Skeletal muscle satellite cell (primary cell): ENCODE results near the gene DTNBP1.

Source experiments
- H3K27me3 ChIP-seq: 2 replicates; pipeline ENCODE4 v1.7.0; 2013; ENCODE audit warnings: low read length; ENCODE audit not compliant: control insufficient read depth, insufficient read depth
- H3K36me3 ChIP-seq: 2 replicates; pipeline ENCODE4 v1.7.0; 2013; ENCODE audit warnings: mild to moderate bottlenecking, control low read depth, low read length; ENCODE audit not compliant: insufficient read depth
- H3K4me1 ChIP-seq: 2 replicates; pipeline ENCODE4 v1.7.0; 2013; ENCODE audit warnings: low read length; ENCODE audit not compliant: control insufficient read depth, insufficient read depth
- H3K4me2 ChIP-seq: 2 replicates; pipeline ENCODE4 v1.7.0; 2013; ENCODE audit warnings: mild to moderate bottlenecking, low read length
- H3K4me3 ChIP-seq: 2 replicates; pipeline ENCODE4 v1.7.0; 2013; ENCODE audit warnings: low read length
- H3K9ac ChIP-seq: 2 replicates; pipeline ENCODE4 v1.7.0; 2013; ENCODE audit warnings: mild to moderate bottlenecking, low read depth, low read length, moderate library complexity
- H3K9me3 ChIP-seq: replicated peaks from 2 replicates; pipeline ENCODE4 v1.7.0; 2013; ENCODE audit warnings: mild to moderate bottlenecking, control low read depth, low read length

DTNBP1 gene

DNA sequence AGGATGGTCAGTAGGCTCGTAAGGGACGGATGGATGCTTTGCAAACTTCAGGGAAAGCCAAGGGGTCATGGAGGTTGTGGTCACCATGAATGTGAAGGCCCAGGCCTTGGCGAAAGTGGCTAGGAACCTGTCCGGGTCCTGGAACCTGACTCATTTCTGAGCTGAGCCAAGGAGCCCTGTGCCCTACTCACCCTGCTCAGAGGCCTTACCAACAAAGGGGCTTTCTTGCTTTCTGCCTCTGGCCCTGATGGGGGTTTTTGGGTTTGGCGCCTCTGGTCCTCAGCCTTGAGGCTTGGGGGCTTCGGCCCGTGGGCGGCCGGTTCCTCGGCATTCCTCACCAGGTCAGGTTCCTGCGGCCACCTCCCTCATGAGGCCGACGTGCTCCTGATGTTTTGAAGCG is 155.1 kb downstream of the DTNBP1 start:
- Histone ChIP-seq H3K9ac (no peak overlapping the region), H3K27me3 (no peaks in the 10 kb centered on the region), H3K36me3 (peaks cover 34% of the 10 kb centered on the region), H3K4me2 (no peak overlapping the region), H3K4me3 (no peak overlapping the region), H3K4me1 (peaks cover 21% of the 10 kb centered on the region), H3K9me3 (no peaks in the 10 kb centered on the region)

DNA sequence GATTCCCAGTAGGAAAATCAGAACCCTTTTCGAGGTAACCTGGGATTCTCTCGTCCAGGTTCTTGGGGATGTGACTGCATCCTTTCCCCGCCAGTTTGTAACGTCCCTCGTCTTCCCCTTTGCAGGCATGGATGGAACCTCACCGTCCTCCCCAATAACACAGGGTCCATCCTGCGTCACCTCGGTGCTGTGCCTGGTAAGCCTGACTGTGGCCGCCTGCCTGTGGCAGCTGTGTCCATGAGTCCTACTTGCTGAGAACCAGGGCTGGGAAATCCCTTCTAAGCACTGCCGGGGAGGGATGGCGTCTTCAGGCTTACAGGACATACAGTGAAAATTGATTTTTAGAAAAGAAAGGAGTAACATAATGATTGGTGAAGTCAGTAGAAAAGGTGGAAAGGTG is 155.6 kb downstream of the DTNBP1 start:
- Histone ChIP-seq H3K9ac (no peak overlapping the region), H3K36me3 (peaks cover 29% of the 10 kb centered on the region), H3K4me2 (no peak overlapping the region), H3K4me1 (peaks cover 22% of the 10 kb centered on the region), H3K9me3 (no peaks in the 10 kb centered on the region), H3K4me3 (no peak overlapping the region), H3K27me3 (no peaks in the 10 kb centered on the region)

DNA sequence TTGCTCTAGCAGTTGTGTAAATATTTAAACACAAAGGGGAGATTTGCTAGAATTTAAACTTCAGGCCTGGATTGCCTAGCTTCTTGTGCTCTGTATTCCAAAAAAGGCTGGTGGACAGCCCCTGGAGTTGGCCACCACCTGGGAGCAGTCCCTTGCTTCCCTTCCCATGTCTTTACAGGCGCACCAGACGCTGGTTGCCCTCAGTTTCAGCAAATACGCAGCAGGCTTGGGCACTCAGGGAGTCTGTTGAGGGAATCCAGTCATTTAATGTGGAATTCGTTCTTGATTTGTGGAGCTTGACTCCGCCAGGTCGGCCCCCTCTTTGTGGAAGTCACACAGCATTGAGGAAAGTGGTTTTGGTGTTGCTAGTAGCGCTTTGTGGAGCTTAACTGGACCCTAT is 156.8 kb downstream of the DTNBP1 start:
- no peaks in the 10 kb centered on the region for H3K9me3 ChIP-seq
- peaks cover 32% of the 10 kb centered on the region for H3K4me1 ChIP-seq
- H3K4me2 ChIP-seq, result no peak overlapping the region
- H3K4me3 ChIP-seq, result no peak overlapping the region
- peaks cover 26% of the 10 kb centered on the region for H3K36me3 ChIP-seq
- no peaks in the 10 kb centered on the region for H3K27me3 ChIP-seq
- H3K9ac ChIP-seq, result no peak overlapping the region

DNA sequence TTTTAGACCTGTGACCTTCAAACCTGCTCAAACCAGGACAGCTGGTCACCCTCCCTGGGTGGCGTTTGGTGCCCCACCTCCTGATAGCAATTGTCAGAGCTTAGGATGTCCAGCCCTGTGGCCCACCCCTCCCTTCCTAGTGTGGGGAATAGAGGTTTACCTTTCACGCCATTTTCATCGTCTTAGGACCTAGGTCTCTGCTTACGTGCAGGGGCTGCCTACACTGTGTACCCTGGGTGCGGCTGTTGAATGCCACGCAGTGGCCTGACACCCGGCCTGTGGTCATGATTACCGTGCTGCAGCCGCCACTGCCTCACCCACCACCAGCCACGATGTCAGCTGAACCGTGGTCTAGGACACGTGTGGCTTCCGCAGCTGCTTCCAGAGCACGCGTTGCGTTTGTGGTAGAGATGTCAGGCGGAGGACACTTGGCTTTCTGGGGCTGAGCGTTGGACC is 157.3 kb downstream of the DTNBP1 start:
- Histone ChIP-seq H3K9me3 (no peaks in the 10 kb centered on the region), H3K4me1 (peaks cover 32% of the 10 kb centered on the region), H3K9ac (peak overlapping the region; percentile 66), H3K4me2 (peak overlapping the region; percentile 78), H3K27me3 (no peaks in the 10 kb centered on the region), H3K4me3 (peak overlapping the region; percentile 54), H3K36me3 (peaks cover 26% of the 10 kb centered on the region)

DNA sequence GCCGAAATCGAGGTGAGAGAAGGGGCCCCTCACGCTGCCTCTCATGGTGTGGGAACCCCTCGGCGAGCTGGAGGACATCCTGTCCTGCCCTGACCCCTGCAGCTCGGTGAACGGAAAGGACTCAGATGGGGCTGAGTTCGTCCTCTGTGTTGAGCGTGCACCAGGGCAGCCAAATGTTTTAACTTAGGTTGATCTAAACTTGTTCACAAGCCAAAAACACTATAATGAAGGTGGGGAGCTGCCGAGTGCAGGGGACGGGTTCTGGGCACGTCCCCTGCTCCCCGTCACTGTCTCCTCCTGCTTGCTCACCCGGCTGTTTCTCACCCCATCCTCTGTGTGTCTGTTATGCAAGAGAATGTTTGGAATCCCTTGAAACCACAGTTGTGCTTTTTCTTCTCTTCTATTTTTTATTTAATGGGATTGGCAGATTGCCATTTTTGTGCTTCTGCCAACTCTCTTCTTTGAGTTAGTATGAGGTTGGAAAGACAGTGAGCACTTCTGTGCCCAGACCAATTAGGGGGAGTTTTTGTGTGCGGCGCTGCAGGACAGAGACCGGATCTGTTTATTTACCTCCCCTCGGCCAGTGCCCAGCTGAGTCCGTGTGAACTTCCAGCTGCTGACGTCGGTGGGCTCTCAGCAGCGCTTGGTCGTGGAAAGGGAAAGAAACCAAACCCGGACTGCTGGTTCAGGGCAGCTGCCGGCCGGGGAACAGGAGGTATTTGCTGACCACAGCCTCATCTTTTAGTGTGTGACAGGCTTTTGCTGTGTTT is 158.1 kb downstream of the DTNBP1 start:
- Histone ChIP-seq H3K9ac (peak overlapping the region; percentile 66), H3K4me2 (peak overlapping the region; percentile 78), H3K36me3 (peaks cover 26% of the 10 kb centered on the region), H3K4me1 (peaks cover 32% of the 10 kb centered on the region), H3K27me3 (no peaks in the 10 kb centered on the region), H3K9me3 (no peaks in the 10 kb centered on the region), H3K4me3 (peak overlapping the region; percentile 54)

DNA sequence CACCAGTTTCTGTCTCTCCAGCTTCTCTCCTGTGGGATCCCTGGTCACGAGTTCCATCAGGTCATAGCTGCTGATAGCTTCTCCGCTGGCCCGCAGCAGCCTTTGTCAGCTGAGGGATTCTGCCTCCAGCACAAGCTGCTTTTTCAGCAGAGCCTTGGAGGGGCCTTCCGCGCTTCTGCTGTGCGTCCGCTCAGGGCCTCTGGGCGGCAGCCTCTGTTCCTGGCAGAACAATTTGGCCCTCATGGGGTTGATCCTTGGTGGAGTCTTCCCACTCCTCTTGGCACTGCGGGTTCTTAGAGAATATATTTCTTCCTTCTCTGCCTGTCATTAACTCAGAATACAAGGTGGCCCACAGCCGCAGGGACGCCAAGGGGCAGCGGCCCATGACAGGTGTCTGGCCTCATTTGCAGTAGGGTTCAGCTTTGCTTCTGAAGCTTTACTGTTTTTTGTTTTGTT is 158.8 kb downstream of the DTNBP1 start:
- H3K36me3 ChIP-seq, result peaks cover 26% of the 10 kb centered on the region
- H3K4me1 ChIP-seq, result peaks cover 32% of the 10 kb centered on the region
- peak overlapping the region; percentile 78 for H3K4me2 ChIP-seq
- no peaks in the 10 kb centered on the region for H3K27me3 ChIP-seq
- H3K9ac ChIP-seq, result peak overlapping the region; percentile 66
- no peaks in the 10 kb centered on the region for H3K9me3 ChIP-seq
- H3K4me3 ChIP-seq, result peak overlapping the region; percentile 54

DNA sequence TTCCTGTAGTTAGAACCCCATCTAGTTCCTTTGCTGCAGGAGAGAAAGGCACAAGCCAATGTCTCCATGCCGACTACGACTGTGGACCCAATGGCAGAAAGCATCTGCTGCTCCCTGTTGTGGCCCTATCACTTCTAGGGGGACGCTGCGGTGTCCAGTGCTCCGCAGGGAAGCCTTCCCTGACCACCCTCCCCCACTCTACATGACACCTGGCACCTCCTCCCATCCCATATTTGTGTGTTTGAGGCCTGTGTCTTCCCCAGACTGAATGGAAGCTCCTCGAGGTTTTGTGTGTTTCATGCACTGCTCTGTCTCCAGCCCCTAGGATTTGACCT is 159.5 kb downstream of the DTNBP1 start:
- Histone ChIP-seq H3K4me2 (no peak overlapping the region), H3K4me3 (no peak overlapping the region), H3K27me3 (no peaks in the 10 kb centered on the region), H3K9me3 (no peaks in the 10 kb centered on the region), H3K9ac (no peak overlapping the region), H3K4me1 (peaks cover 32% of the 10 kb centered on the region), H3K36me3 (peaks cover 24% of the 10 kb centered on the region)

DNA sequence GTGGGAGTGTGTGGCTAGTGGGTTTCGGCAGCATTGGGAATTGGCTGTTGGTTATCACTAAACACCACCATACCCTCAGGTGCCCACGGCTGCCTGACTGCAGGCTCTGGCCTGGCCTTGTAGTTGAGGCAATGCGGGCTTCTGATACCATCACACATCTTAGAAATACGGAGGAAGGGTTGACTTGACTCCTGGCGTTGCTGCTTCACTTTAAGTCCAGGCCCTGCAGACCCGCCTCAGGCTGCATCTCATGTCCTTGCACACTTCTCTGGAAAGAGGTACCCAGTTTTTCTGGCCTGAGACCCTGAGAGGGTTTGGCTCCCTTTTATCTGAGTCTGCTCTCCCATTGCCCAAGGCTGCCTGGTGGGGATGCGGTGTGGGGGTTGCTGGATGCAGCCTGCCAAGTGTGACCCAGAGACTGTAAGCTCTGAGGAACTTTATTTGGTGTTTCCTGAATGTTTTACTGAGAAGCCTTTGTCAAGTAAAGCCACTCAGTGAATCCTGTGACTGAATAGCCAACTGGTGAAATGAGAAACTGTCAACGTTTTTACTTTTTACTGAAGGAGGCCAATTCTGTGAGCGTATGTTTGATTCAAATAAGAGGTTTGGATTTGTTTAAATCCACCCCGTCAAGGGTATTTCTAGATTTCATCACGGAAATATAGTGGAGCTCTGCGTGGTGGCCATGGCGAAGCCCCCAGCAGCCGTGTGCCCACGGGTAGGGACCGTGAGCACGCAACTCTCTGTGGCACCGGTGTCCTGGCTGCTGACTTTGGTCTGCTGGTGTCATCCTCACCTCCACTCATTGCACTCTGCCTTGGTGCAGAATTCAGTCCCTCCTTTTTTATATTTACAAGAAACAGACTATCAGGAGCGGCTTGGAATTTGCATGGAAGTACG is 160.1 kb downstream of the DTNBP1 start:
- H3K27me3 ChIP-seq, result no peaks in the 10 kb centered on the region
- H3K9ac ChIP-seq, result no peak overlapping the region
- H3K36me3 ChIP-seq, result peaks cover 18% of the 10 kb centered on the region
- peaks cover 32% of the 10 kb centered on the region for H3K4me1 ChIP-seq
- H3K4me2 ChIP-seq, result peak overlapping the region; percentile 20
- H3K9me3 ChIP-seq, result no peaks in the 10 kb centered on the region
- H3K4me3 ChIP-seq, result no peak overlapping the region

DNA sequence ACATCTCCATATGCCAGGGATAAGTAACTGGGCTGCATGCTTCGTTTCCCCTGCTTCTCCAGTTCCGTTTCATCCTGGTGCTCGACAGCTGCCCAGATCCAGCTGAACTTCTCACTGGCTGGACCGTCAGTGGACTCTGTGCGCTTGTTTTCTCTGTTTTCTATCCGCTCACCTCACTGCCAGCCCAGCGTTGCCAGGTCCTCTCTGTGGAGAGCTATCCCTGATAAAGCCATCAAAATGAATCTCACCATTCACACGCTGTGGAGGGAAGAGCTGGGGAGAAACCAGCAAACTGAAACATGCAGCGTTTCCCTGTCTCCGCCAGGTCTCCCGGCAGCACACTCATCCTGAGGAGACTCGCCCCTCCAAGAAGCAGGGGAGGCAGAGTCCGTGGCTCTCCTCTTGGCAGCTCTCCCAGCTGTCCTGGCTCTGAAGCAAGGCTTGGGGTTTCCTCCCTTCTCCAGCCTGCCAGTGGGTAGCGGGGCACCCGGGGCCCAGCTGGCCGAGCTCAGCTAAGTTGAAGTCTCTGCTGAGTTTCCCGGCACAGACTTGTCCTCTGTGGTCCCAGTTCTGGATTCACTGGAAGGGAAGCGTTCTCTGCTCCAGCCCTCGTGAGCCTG is 160.9 kb downstream of the DTNBP1 start:
- H3K9me3 ChIP-seq, result no peaks in the 10 kb centered on the region
- peaks cover 32% of the 10 kb centered on the region for H3K4me1 ChIP-seq
- peaks cover 13% of the 10 kb centered on the region for H3K36me3 ChIP-seq
- H3K4me2 ChIP-seq, result peak overlapping the region; percentile 20
- no peaks in the 10 kb centered on the region for H3K27me3 ChIP-seq
- H3K9ac ChIP-seq, result no peak overlapping the region
- H3K4me3 ChIP-seq, result no peak overlapping the region

DNA sequence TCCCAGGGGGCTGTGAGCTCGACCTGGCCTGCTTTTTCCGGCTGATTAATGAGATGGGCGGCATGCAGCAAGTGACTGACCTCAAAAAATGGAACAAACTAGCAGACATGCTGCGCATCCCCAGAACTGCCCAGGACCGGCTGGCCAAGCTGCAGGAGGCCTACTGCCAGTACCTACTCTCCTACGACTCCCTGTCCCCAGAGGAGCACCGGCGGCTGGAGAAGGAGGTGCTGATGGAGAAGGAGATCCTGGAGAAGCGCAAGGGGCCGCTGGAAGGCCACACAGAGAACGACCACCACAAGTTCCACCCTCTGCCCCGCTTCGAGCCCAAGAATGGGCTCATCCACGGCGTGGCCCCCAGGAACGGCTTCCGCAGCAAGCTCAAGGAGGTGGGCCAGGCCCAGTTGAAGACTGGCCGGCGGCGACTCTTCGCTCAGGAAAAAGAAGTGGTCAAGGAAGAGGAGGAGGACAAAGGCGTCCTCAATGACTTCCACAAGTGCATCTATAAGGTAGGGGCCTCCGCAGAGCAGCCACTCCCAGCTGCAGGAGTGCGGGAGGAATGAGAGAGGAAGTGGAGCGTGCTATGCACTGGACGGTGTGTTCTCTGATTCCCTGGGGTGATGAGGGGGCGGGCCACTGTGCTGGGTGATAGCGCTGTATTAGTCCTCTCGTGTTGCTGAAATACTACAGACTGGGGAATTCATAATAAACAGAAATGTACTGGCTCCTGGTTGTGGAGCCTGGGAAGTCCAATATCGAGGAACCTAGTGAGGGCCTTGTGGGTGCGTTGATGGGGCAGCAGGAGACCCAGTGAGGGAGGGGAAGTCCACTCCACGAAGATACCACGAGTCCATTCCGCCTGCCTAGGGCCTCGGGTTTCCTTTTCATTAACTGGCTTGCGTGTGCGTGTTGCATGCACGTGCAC is 161.7 kb downstream of the DTNBP1 start:
- H3K4me3 ChIP-seq, result no peak overlapping the region
- H3K9ac ChIP-seq, result no peak overlapping the region
- H3K36me3 ChIP-seq, result peaks cover 19% of the 10 kb centered on the region
- peaks cover 32% of the 10 kb centered on the region for H3K4me1 ChIP-seq
- peak overlapping the region; percentile 20 for H3K4me2 ChIP-seq
- H3K9me3 ChIP-seq, result no peaks in the 10 kb centered on the region
- no peaks in the 10 kb centered on the region for H3K27me3 ChIP-seq
